ENCODE results near the gene KL. TPM values are rescaled to one million over a fixed set of nuclear protein-coding genes. Genes with fewer than 3 reads are reported as not detected.

KL gene
- polyA plus RNA-seq, 2 of the 4 experiments (the other 2 are of a cell fraction), result 0.01 TPM; not detected in 1

GRCh38 chr13:33017323-33017929 is 1.2 kb downstream of the KL start:
- H3K4me2 ChIP-seq, result peak overlapping the region; percentile 79
- peak overlapping the region; percentile 47; the same call in 2 of the 3 replicates for H3K4me3 ChIP-seq
- peak; percentile 40 to 69 for DNase-seq (ENCODE audit: low read depth in 1 of 2, low spot score in 1 of 2)
- CTCF ChIA-PET, result interaction anchor here (0.5 to 1.3 kb wide), 5 partner anchors 34 to 429 kb away, joined by 3 to 4 read pairs (median 3); no protein-coding TSS in a partner anchor
- 33% methylated on average over 13 of the region's 15 CpGs for WGBS (ENCODE audit: missing lambda C conversion rate)
- FAIRE-seq, result no peak
- ATAC-seq, result peak; percentile 79 to 93
- TF ChIP-seq CTCF (IDR thresholded peaks at IDR 0.05) (peak; percentile 25; the same call in 1 of the 3 replicates), RAD21 (conservative IDR thresholded peaks at IDR 0.05 in 1 of 2, IDR thresholded peaks at IDR 0.05 in 1 of 2) (peak; percentile 49 to 55), FOXS1 (CRISPR knock-in tag; IDR thresholded peaks at IDR 0.05) (no peak), SMC3 (IDR thresholded peaks at IDR 0.05) (peak; percentile 19; the same call in 1 of the 3 replicates)
- no peaks in the 10 kb centered on the region for H3K9me3 ChIP-seq
- POLR2A ChIA-PET, result no interaction called here
- H3K4me1 ChIP-seq, result no peaks in the 10 kb centered on the region
- no peak overlapping the region; a peak in 1 of 6 replicates for H3K27ac ChIP-seq

- ATAC-seq (no peak), FAIRE-seq (no peak), DNase-seq (ENCODE audit: low read depth in 1 of 2, low spot score in 1 of 2) (no peak)
- no peak overlapping the region for H3K4me3 ChIP-seq
- H3K27ac ChIP-seq, result no peak overlapping the region
- H3K9me3 ChIP-seq, result no peaks in the 10 kb centered on the region
- no peak overlapping the region for H3K4me2 ChIP-seq
- POLR2A ChIA-PET, result no interaction called here
- 49% methylated on average over 2 of the region's 2 CpGs for WGBS (ENCODE audit: missing lambda C conversion rate)
- no peaks in the 10 kb centered on the region for H3K4me1 ChIP-seq
- CTCF ChIA-PET, result no interaction called here
- TF ChIP-seq MAFK (IDR thresholded peaks at IDR 0.05; ENCODE audit: partially characterized antibody) (peak; percentile 71), HDAC2 (IDR thresholded peaks at IDR 0.05) (no peak)
Measured at GRCh38 chr13:33018886-33019285, 2.7 kb downstream of the KL start.

DNA sequence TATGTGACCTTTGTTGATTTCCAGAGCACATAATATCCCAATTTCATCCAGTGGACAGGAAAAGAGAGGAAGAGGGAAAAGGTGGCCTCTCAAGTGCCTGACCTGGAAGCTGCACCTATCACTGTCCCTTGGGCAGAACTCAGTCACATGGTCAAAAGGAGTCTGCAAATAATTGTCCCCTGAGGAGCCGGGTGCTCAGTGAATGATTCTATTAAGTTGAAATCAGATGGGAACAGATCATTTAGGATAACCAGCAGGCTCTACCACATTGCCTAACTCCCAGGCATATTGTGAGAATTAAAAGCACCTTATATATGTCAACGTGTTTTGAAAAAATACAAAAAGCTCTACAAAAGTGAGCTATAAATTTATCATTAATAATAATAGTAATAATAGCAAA is 6.8 kb downstream of the KL start:
- no peak for TF ChIP-seq E2F6 (IDR thresholded peaks at IDR 0.05; ENCODE audit: borderline replicate concordance, low read depth)
- no peak for TF ChIP-seq HEYL (CRISPR knock-in tag; IDR thresholded peaks at IDR 0.05)
- TF ChIP-seq CTCF (IDR thresholded peaks at IDR 0.05), result no peak
- TF ChIP-seq RAD21 (conservative IDR thresholded peaks at IDR 0.05 in 1 of 2, IDR thresholded peaks at IDR 0.05 in 1 of 2), result no peak
- no peak for TF ChIP-seq SMC3 (IDR thresholded peaks at IDR 0.05)
- TF ChIP-seq NPAS2 (CRISPR knock-in tag; IDR thresholded peaks at IDR 0.05; ENCODE audit: borderline replicate concordance), result no peak
- no peak for TF ChIP-seq RARB (CRISPR knock-in tag; IDR thresholded peaks at IDR 0.05)
- TF ChIP-seq, protein P1, sequence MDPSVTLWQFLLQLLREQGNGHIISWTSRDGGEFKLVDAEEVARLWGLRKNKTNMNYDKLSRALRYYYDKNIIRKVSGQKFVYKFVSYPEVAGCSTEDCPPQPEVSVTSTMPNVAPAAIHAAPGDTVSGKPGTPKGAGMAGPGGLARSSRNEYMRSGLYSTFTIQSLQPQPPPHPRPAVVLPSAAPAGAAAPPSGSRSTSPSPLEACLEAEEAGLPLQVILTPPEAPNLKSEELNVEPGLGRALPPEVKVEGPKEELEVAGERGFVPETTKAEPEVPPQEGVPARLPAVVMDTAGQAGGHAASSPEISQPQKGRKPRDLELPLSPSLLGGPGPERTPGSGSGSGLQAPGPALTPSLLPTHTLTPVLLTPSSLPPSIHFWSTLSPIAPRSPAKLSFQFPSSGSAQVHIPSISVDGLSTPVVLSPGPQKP (IDR thresholded peaks at IDR 0.05; ENCODE audit: low read depth, low read length), result no peak
- no peak for TF ChIP-seq HOXA7 (CRISPR knock-in tag; IDR thresholded peaks at IDR 0.05)
- TF ChIP-seq GATA3 (IDR thresholded peaks at IDR 0.05; ENCODE audit: borderline replicate concordance), result no peak
- TF ChIP-seq RCOR1 (IDR thresholded peaks at IDR 0.05; ENCODE audit: low read depth, low read length), result no peak
- ChIA-PET CTCF (interaction anchor here (1.0 kb wide), 1 partner anchor 442 kb away, joined by 4 read pairs; no protein-coding TSS in a partner anchor), POLR2A (no interaction called here)
- Histone ChIP-seq H3K27ac (no peak overlapping the region), H3K9me3 (no peaks in the 10 kb centered on the region), H3K4me3 (no peak overlapping the region), H3K4me1 (no peaks in the 10 kb centered on the region), H3K4me2 (no peak overlapping the region)
- FAIRE-seq, result no peak
- no peak for ATAC-seq
- WGBS (ENCODE audit: missing lambda C conversion rate), result 10% methylated on average over 2 of the region's 2 CpGs
- no peak for DNase-seq (ENCODE audit: low read depth in 1 of 2, low spot score in 1 of 2)

All from A549 (cell line).